DND-41 (cell line): ENCODE data around the gene PIK3C3.
"Not testable (repeated sequence)": the region's sequence is repeated elsewhere in the genome, so short reads cannot be mapped to it uniquely, and the experiment has no call there.

ENCODE experiments used
- ATAC-seq: fragments of 200-7000 bp; cut with Tn5 transposase; 3 replicates; pipeline ENCODE4 v1.9.1; 2021; ENCODE audit warnings: low read depth; ENCODE audit not compliant: insufficient read depth
- DNase-seq: peaks from one replicate; pipeline ENCODE4 v3.0.0-alpha.2; 2020
- H2AFZ ChIP-seq: 2 replicates; pipeline ENCODE4 v1.6.0; 2012; ENCODE audit warnings: low read depth, low read length
- H3K27ac ChIP-seq: 2 replicates; pipeline ENCODE4 v1.5.1; 2012; ENCODE audit warnings: low read length, inconsistent platforms
- H3K27me3 ChIP-seq: fragments of 200-600 bp; sonication (generic); 2 replicates; pipeline ENCODE4 v1.6.0; 2012; ENCODE audit warnings: low read length, mild to moderate bottlenecking, inconsistent platforms; ENCODE audit not compliant: insufficient read depth, poor library complexity
- H3K36me3 ChIP-seq: 2 replicates; pipeline ENCODE4 v1.5.1; 2012; ENCODE audit warnings: low read length, inconsistent platforms; ENCODE audit not compliant: insufficient read depth
- H3K4me1 ChIP-seq: 2 replicates; pipeline ENCODE4 v1.5.1; 2012; ENCODE audit warnings: mild to moderate bottlenecking, low read length; ENCODE audit not compliant: insufficient read depth
- H3K4me2 ChIP-seq: 2 replicates; pipeline ENCODE4 v1.6.0; 2012; ENCODE audit warnings: mild to moderate bottlenecking, moderate library complexity, low read length, inconsistent platforms; ENCODE audit not compliant: insufficient read depth
- H3K4me3 ChIP-seq, 2 experiments: fragments of 200-600 bp in 1 of 2; shearing (Covaris generic) in 1 of 2; 2 replicates each; pipeline ENCODE4 v1.5.1; 2012 to 2016; ENCODE audit warnings: inconsistent platforms in 2 of 2, low read length in 2 of 2, mild to moderate bottlenecking in 2 of 2, low read depth in 1 of 2, moderate library complexity in 1 of 2
- H3K79me2 ChIP-seq: 2 replicates; pipeline ENCODE4 v1.6.0; 2012; ENCODE audit warnings: low read length, inconsistent platforms; ENCODE audit not compliant: insufficient read depth
- H3K9ac ChIP-seq: 2 replicates; pipeline ENCODE4 v1.6.0; 2012; ENCODE audit warnings: low read depth, mild to moderate bottlenecking, inconsistent platforms, low read length, moderate library complexity
- H3K9me3 ChIP-seq: 2 replicates; pipeline ENCODE4 v1.5.1; 2012; ENCODE audit warnings: low read length, moderate library complexity, mild to moderate bottlenecking, inconsistent platforms; ENCODE audit not compliant: insufficient read depth, severe bottlenecking
- H4K20me1 ChIP-seq: 2 replicates; pipeline ENCODE4 v1.6.0; 2012; ENCODE audit warnings: low read length; ENCODE audit not compliant: insufficient read depth
- EZH2 ChIP-seq: IDR thresholded peaks from 3 replicates; pipeline ENCODE4 v1.6.1; 2012; ENCODE audit warnings: borderline replicate concordance, low read depth, mild to moderate bottlenecking, moderate library complexity, low read length, inconsistent platforms; ENCODE audit not compliant: severe bottlenecking
- TF ChIP-seq, protein P1 (sequence below): IDR thresholded peaks from 2 replicates; pipeline ENCODE4 v1.5.1; 2012; ENCODE audit warnings: borderline replicate concordance, low read length, moderate library complexity, mild to moderate bottlenecking; ENCODE audit not compliant: poor library complexity, severe bottlenecking; ENCODE audit errors: extremely low read depth

Gene PIK3C3

DNA sequence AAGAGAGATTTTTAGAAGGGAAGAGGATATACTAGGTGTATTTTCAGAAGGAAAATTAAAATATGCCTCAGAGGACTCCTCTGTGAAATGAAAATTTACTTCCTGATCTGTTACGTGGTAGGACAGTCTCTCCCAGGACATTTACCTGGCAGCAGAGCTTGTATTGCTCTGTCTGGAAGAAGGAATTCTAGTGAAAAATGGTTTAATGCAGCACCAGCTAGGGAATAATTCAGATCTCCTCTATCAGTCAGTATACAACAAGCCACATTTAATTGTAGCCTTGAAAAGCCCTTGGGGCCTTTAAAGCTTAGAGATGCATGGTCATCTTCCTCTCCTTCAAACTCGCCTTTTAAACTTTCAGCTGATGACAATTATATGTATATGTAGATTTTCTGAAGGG, 49.6 kb downstream of the PIK3C3 start:
- no peak for ATAC-seq
- H3K4me1 ChIP-seq: no peaks in the 10 kb centered on the region

GRCh38 chr18:42005782-42006181, 50.7 kb downstream of the PIK3C3 start:
- no peak for ATAC-seq
- no peaks in the 10 kb centered on the region for H3K9me3 ChIP-seq
- H3K36me3 ChIP-seq: peaks cover 49% of the 10 kb centered on the region
- TF ChIP-seq, protein P1, sequence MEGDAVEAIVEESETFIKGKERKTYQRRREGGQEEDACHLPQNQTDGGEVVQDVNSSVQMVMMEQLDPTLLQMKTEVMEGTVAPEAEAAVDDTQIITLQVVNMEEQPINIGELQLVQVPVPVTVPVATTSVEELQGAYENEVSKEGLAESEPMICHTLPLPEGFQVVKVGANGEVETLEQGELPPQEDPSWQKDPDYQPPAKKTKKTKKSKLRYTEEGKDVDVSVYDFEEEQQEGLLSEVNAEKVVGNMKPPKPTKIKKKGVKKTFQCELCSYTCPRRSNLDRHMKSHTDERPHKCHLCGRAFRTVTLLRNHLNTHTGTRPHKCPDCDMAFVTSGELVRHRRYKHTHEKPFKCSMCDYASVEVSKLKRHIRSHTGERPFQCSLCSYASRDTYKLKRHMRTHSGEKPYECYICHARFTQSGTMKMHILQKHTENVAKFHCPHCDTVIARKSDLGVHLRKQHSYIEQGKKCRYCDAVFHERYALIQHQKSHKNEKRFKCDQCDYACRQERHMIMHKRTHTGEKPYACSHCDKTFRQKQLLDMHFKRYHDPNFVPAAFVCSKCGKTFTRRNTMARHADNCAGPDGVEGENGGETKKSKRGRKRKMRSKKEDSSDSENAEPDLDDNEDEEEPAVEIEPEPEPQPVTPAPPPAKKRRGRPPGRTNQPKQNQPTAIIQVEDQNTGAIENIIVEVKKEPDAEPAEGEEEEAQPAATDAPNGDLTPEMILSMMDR: no peak
- TF ChIP-seq EZH2: no peak
- H4K20me1 ChIP-seq: no peaks in the 10 kb centered on the region
- no peaks in the 10 kb centered on the region for H3K4me1 ChIP-seq
- H3K9ac ChIP-seq: no peak overlapping the region
- no peak overlapping the region for H3K4me3 ChIP-seq
- no peak for DNase-seq
- no peak overlapping the region for H3K27ac ChIP-seq
- no peak overlapping the region for H2AFZ ChIP-seq
- no peaks in the 10 kb centered on the region for H3K79me2 ChIP-seq
- H3K4me2 ChIP-seq: no peak overlapping the region
- no peaks in the 10 kb centered on the region for H3K27me3 ChIP-seq

More for the DNA sequence above, 49.6 kb downstream of the PIK3C3 start:
- DNase-seq: no peak
- H3K79me2 ChIP-seq: no peaks in the 10 kb centered on the region
- no peak overlapping the region for H2AFZ ChIP-seq
- H3K27me3 ChIP-seq: no peaks in the 10 kb centered on the region
- no peak overlapping the region for H3K27ac ChIP-seq
- no peak overlapping the region for H3K4me3 ChIP-seq
- H3K36me3 ChIP-seq: peaks cover 54% of the 10 kb centered on the region
- H3K9ac ChIP-seq: no peak overlapping the region
- H3K4me2 ChIP-seq: no peak overlapping the region
- no peaks in the 10 kb centered on the region for H4K20me1 ChIP-seq
- H3K9me3 ChIP-seq: no peaks in the 10 kb centered on the region
- TF ChIP-seq, protein P1: no peak
- TF ChIP-seq EZH2: no peak

DNA sequence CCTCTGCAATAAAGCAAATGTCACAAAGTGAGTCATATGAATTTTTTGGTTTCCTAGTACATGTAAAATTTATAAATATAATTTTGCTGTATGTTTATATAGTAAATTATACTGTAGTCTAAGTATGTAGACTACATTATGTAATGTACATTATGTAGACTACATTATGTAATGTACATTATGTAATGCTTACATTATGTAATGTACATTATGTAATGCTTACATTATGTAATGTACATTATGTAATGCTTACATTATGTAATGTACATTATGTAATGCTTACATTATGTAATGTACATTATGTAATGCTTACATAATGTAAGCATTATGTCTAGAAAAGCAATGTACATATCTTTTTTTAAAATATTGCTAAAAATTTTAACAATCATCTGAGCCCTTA, 54.4 kb downstream of the PIK3C3 start:
- H3K4me3 ChIP-seq, H2AFZ ChIP-seq, H3K9ac ChIP-seq, H3K4me2 ChIP-seq, H3K9me3 ChIP-seq, H3K27me3 ChIP-seq, H4K20me1 ChIP-seq, H3K79me2 ChIP-seq, H3K4me1 ChIP-seq, H3K27ac ChIP-seq, ATAC-seq, DNase-seq: not testable (repeated sequence)
- H3K36me3 ChIP-seq: peaks cover 47% of the 10 kb centered on the region

- Histone ChIP-seq H3K9ac (no peak overlapping the region), H3K27ac (no peak overlapping the region), H3K9me3 (no peaks in the 10 kb centered on the region), H3K36me3 (peaks cover 34% of the 10 kb centered on the region), H3K4me2 (no peak overlapping the region), H3K4me1 (no peaks in the 10 kb centered on the region), H2AFZ (no peak overlapping the region), H3K27me3 (no peaks in the 10 kb centered on the region), H3K79me2 (no peaks in the 10 kb centered on the region), H3K4me3 (no peak overlapping the region), H4K20me1 (no peaks in the 10 kb centered on the region)
- TF ChIP-seq, protein P1: no peak
- TF ChIP-seq EZH2: no peak
- ATAC-seq (no peak), DNase-seq (no peak)
These were observed 56.0 kb downstream of the PIK3C3 start for GRCh38 chr18:42011053-42011452.
